ENCODE data around the gene PARN.

DNA sequence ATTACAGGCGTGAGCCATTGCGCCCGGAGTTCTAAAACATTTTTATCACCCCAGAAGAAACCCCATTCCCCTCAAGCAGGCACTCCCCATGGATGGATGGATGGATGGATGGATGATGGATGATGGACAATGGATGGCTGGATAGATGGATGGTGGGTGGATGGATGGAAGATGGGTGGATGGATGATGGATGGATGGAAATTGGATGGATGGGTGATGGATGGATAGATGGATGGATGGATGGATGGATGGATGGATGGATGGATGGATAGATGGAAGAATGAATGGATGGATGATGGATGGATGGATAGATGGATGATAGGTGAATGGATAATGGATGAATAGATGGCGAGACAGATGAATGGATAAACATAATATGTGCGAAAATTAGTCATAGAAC is 47.6 kb upstream of the PARN start:
- TF ChIP-seq, protein P1, sequence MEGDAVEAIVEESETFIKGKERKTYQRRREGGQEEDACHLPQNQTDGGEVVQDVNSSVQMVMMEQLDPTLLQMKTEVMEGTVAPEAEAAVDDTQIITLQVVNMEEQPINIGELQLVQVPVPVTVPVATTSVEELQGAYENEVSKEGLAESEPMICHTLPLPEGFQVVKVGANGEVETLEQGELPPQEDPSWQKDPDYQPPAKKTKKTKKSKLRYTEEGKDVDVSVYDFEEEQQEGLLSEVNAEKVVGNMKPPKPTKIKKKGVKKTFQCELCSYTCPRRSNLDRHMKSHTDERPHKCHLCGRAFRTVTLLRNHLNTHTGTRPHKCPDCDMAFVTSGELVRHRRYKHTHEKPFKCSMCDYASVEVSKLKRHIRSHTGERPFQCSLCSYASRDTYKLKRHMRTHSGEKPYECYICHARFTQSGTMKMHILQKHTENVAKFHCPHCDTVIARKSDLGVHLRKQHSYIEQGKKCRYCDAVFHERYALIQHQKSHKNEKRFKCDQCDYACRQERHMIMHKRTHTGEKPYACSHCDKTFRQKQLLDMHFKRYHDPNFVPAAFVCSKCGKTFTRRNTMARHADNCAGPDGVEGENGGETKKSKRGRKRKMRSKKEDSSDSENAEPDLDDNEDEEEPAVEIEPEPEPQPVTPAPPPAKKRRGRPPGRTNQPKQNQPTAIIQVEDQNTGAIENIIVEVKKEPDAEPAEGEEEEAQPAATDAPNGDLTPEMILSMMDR (IDR thresholded peaks at IDR 0.05), result no peak
- TF ChIP-seq POLR2A (IDR thresholded peaks at IDR 0.05), result no peak

Measured in breast epithelium (tissue), 3 donors.